ENCODE results near the gene KRT33B. TPM values are rescaled to one million over a fixed set of nuclear protein-coding genes. Genes with fewer than 3 reads are reported as not detected.

KRT33B gene
- total and polyA plus RNA-seq, 10 of the 15 experiments (the other 5 are each of a cell fraction or from before 2014, with no cell fraction given), result not detected

- no peak for TF ChIP-seq SIN3A (IDR thresholded peaks at IDR 0.05; ENCODE audit: low read depth, low read length)
- TF ChIP-seq, protein P1, sequence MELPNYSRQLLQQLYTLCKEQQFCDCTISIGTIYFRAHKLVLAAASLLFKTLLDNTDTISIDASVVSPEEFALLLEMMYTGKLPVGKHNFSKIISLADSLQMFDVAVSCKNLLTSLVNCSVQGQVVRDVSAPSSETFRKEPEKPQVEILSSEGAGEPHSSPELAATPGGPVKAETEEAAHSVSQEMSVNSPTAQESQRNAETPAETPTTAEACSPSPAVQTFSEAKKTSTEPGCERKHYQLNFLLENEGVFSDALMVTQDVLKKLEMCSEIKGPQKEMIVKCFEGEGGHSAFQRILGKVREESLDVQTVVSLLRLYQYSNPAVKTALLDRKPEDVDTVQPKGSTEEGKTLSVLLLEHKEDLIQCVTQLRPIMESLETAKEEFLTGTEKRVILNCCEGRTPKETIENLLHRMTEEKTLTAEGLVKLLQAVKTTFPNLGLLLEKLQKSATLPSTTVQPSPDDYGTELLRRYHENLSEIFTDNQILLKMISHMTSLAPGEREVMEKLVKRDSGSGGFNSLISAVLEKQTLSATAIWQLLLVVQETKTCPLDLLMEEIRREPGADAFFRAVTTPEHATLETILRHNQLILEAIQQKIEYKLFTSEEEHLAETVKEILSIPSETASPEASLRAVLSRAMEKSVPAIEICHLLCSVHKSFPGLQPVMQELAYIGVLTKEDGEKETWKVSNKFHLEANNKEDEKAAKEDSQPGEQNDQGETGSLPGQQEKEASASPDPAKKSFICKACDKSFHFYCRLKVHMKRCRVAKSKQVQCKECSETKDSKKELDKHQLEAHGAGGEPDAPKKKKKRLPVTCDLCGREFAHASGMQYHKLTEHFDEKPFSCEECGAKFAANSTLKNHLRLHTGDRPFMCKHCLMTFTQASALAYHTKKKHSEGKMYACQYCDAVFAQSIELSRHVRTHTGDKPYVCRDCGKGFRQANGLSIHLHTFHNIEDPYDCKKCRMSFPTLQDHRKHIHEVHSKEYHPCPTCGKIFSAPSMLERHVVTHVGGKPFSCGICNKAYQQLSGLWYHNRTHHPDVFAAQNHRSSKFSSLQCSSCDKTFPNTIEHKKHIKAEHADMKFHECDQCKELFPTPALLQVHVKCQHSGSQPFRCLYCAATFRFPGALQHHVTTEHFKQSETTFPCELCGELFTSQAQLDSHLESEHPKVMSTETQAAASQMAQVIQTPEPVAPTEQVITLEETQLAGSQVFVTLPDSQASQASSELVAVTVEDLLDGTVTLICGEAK (IDR thresholded peaks at IDR 0.05; ENCODE audit: borderline replicate concordance), result no peak
Measured at GRCh38 chr17:41335747-41336146, 33.9 kb downstream of the KRT33B start (continued).

DNA sequence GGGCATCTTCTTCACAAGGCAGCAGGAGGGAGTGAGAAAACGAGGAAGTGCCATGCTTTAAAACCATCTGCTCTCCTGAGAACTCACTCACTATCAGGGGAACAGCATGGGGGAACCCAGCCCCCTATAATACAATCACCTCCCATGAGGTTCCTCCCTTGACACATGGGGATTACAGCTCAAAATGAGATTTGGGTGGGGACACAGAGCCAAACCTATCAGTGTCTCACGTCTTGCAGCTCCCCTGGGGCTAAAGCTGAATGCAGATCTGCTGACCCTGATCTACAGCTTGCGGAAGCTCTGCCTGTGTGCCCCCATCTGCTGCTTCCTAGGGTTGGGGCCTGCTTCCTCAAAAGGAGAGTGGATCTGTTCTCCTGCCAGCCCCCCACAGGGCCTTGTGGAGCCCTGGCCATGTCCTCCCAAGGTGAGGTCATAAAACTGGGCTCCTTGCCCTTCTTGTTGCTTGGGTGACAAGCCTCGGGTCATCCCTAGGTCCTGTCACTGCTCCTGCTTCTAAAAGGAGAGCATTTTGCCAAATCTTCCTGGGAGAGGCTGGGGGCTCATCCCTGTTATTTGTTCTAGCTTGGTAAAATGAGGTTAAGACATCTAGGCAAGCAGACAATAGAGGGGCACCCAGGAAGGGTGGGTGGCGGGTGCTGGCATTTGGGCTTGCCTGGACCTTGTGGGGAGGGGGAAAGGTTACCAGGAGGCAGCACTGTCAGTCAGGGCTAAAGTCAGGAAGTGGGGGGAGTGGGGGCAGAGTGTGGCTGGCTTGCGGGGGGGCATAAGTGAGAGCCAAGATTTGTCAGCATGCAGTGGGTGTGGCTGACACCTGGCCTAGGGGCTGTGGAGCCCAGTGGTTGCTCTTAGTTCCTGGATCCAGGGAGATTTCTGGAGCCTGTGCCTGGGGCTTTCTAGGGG is 35.0 kb downstream of the KRT33B start:
- no peak overlapping the region for H2AFZ ChIP-seq (ENCODE audit: control insufficient read depth, low read depth, low read length)
- ChIA-PET SMC1A (ENCODE audit: uncharacterized antibody, unreplicated experiment) (interaction anchor here (1.7 kb wide), 1 partner anchor 83 kb away, joined by 3 read pairs; no protein-coding TSS in a partner anchor), POLR2A (no interaction called here), CTCF (interaction anchor here (0.6 to 3.2 kb wide), 2 partner anchors 12 to 22 kb away, joined by 3 to 14 read pairs; no protein-coding TSS in a partner anchor), RAD21 (ENCODE audit: unreplicated experiment) (no interaction called here)
- H3K4me1 ChIP-seq (ENCODE audit: control insufficient read depth, insufficient read depth, low read length), result peaks cover 7% of the 10 kb centered on the region
- in situ Hi-C loops (cut with MboI) (no loop called here), intact Hi-C loops (cut with micrococcal nuclease; ENCODE audit: unreplicated experiment) (no loop called here)
- H3K79me2 ChIP-seq (ENCODE audit: control insufficient read depth, insufficient read depth, low read length), result no peaks in the 10 kb centered on the region
- FAIRE-seq (no peak), DNase-seq (ENCODE audit: low read depth, low spot score) (peak; percentile 7), ATAC-seq (no peak)
- no peak overlapping the region for H3K4me2 ChIP-seq (ENCODE audit: control insufficient read depth, insufficient read depth)
- 28% methylated on average over 6 of the region's 6 CpGs for whole genome bisulfite sequencing (ENCODE audit: insufficient coverage, insufficient replicate concordance, low lambda C conversion rate, missing lambda C conversion rate)
- no peaks in the 10 kb centered on the region for H3K36me3 ChIP-seq (ENCODE audit: control insufficient read depth in 2 of 2, insufficient read depth in 2 of 2, low read length in 1 of 2)
- H3K9me3 ChIP-seq (replicated peaks; ENCODE audit: control insufficient read depth, insufficient read depth, low read length), result no peaks in the 10 kb centered on the region; the same call in 2 of the 3 replicates
- BruUV-seq (replicated peaks), result no TSS peak
- no peak overlapping the region for H3K27ac ChIP-seq (ENCODE audit: control insufficient read depth, insufficient read depth)
- no peak overlapping the region for H3K4me3 ChIP-seq
- no peaks in the 10 kb centered on the region for H3K27me3 ChIP-seq (replicated peaks in 1 of 2; ENCODE audit: control insufficient read depth in 2 of 2, insufficient read depth in 2 of 2, low read length in 1 of 2)
- no peaks in the 10 kb centered on the region for H4K20me1 ChIP-seq (ENCODE audit: control insufficient read depth, insufficient read depth)
- H3K9ac ChIP-seq (ENCODE audit: control insufficient read depth, insufficient read depth, low read length), result no peak overlapping the region
- TF ChIP-seq MEF2B (IDR thresholded peaks at IDR 0.05; ENCODE audit: partially characterized antibody, poor library complexity, severe bottlenecking) (peak; percentile 79), NFXL1 (IDR thresholded peaks at IDR 0.05; ENCODE audit: borderline replicate concordance) (no peak), STAT1 (conservative IDR thresholded peaks at IDR 0.05) (no peak), SPI1 (IDR thresholded peaks at IDR 0.05; ENCODE audit: borderline replicate concordance, insufficient read depth, low read depth, low read length) (0 out of 2 replicates have a peak, but pooled peaks have one; percentile 17), BHLHE40 (IDR thresholded peaks at IDR 0.05; ENCODE audit: borderline replicate concordance in 1 of 2, low read depth in 2 of 2, low read length in 1 of 2) (no peak), NR2C1 (IDR thresholded peaks at IDR 0.05) (no peak), ZNF24 (IDR thresholded peaks at IDR 0.05) (no peak)
- TF ChIP-seq, protein P2, sequence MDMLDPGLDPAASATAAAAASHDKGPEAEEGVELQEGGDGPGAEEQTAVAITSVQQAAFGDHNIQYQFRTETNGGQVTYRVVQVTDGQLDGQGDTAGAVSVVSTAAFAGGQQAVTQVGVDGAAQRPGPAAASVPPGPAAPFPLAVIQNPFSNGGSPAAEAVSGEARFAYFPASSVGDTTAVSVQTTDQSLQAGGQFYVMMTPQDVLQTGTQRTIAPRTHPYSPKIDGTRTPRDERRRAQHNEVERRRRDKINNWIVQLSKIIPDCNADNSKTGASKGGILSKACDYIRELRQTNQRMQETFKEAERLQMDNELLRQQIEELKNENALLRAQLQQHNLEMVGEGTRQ (IDR thresholded peaks at IDR 0.05; ENCODE audit: borderline replicate concordance, low read depth, low read length), result no peak
- TF ChIP-seq, protein P3, sequence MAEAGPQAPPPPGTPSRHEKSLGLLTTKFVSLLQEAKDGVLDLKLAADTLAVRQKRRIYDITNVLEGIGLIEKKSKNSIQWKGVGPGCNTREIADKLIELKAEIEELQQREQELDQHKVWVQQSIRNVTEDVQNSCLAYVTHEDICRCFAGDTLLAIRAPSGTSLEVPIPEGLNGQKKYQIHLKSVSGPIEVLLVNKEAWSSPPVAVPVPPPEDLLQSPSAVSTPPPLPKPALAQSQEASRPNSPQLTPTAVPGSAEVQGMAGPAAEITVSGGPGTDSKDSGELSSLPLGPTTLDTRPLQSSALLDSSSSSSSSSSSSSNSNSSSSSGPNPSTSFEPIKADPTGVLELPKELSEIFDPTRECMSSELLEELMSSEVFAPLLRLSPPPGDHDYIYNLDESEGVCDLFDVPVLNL (IDR thresholded peaks at IDR 0.05; ENCODE audit: low read depth, low read length), result no peak
- TF ChIP-seq, protein P4, sequence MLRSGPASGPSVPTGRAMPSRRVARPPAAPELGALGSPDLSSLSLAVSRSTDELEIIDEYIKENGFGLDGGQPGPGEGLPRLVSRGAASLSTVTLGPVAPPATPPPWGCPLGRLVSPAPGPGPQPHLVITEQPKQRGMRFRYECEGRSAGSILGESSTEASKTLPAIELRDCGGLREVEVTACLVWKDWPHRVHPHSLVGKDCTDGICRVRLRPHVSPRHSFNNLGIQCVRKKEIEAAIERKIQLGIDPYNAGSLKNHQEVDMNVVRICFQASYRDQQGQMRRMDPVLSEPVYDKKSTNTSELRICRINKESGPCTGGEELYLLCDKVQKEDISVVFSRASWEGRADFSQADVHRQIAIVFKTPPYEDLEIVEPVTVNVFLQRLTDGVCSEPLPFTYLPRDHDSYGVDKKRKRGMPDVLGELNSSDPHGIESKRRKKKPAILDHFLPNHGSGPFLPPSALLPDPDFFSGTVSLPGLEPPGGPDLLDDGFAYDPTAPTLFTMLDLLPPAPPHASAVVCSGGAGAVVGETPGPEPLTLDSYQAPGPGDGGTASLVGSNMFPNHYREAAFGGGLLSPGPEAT (IDR thresholded peaks at IDR 0.05; ENCODE audit: low read depth), result no peak

Data from GM12878 (cell line).